H54 (cell line): ENCODE data around the gene CD36.
"Not testable (repeated sequence)": the region's sequence is repeated elsewhere in the genome, so short reads cannot be mapped to it uniquely, and the experiment has no call there.

ENCODE experiments used
- DNase-seq: peaks from one replicate; pipeline ENCODE4 v3.0.0; 2011; ENCODE audit warnings: low spot score, mixed read lengths; ENCODE audit not compliant: insufficient read length
- FAIRE-seq: peaks from 3 replicates; lab custom pipeline; 2011; peaks lifted over from hg19 to GRCh38; lab: Jason Lieb, UNC
- POLR2A ChIP-seq: IDR thresholded peaks from 2 replicates; pipeline ENCODE4 v1.6.1; 2011; ENCODE audit warnings: low read depth, mild to moderate bottlenecking, low read length

CD36 gene

GRCh38 chr7:80651471-80651870 lies 13.0 kb downstream of the CD36 start:
- no peak for DNase-seq
- FAIRE-seq: no peak
- TF ChIP-seq POLR2A: no peak

DNA sequence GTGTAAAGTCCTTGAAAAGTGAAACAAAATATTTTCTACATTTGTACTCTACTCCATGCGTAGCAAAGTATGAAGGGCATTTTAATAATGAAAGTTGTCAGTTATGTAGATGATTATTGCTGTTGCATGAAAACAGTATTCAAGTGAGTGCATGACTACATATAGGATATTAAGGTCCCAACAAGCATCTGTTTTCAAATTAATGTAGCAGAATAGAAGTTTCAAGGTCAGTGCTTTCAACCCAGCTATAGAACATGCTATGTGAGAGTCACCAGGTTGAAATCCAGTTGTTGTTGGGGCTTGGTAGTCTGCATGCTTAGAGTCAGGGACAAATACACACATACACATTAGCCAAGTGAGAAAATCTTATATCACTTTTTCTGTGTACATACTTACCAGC lies 14.8 kb downstream of the CD36 start:
- TF ChIP-seq POLR2A: no peak
- DNase-seq (no peak), FAIRE-seq (peak; percentile 52)

DNA sequence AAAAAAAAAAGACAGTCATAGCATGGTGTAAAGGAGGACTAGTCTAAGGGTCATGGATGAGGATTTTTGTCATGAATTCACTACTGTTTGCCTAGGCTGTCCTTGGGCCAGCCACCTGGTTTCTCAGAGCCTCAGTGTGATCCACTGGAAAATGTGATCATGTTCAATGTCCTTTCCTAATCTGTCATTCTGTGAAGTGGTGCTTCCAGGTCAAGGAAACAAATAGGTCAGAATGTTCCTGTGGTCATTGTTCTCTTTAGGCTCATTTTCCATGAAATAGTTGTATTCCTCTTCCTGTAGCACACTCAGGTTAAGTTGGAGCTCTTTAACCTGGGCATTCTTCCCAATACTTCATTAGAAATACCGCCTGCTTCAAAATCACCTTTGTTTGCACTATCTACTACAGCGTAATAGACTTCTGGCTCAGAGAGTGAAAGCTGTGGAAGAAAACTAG lies 16.5 kb downstream of the CD36 start:
- no peak for DNase-seq
- no peak for TF ChIP-seq POLR2A
- no peak for FAIRE-seq

DNA sequence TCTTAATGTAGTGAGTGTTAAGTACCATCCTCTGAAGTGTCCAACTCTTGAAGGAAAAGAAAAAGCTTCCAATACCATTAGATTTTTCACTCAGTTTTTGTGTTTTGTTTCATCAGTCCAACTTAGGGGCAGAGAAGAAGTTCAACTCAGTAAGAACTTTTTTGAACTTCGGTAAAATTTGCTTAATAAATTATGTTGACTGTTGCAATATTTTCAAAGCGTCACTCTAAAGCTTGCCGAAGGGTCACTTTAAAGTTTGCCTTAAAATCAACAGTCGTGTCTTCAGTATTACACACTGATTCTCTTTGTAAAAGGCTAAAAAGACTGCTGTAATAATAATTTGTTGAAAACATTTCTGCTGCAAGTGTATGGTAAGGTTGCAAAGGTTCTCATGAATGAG lies 17.6 kb downstream of the CD36 start:
- TF ChIP-seq POLR2A: no peak
- DNase-seq (no peak), FAIRE-seq (no peak)

- DNase-seq (no peak), FAIRE-seq (peak; percentile 86)
These were observed 20.9 kb downstream of the CD36 start for GRCh38 chr7:80659120-80660055.

GRCh38 chr7:80660939-80661338 lies 22.5 kb downstream of the CD36 start:
- DNase-seq (no peak), FAIRE-seq (peak; percentile 84)
- TF ChIP-seq POLR2A: no peak

More at GRCh38 chr7:80659120-80660055, 20.9 kb downstream of the CD36 start:
- no peak for TF ChIP-seq POLR2A

GRCh38 chr7:80661729-80662128 lies 23.3 kb downstream of the CD36 start:
- no peak for FAIRE-seq
- DNase-seq: no peak
- no peak for TF ChIP-seq POLR2A

DNA sequence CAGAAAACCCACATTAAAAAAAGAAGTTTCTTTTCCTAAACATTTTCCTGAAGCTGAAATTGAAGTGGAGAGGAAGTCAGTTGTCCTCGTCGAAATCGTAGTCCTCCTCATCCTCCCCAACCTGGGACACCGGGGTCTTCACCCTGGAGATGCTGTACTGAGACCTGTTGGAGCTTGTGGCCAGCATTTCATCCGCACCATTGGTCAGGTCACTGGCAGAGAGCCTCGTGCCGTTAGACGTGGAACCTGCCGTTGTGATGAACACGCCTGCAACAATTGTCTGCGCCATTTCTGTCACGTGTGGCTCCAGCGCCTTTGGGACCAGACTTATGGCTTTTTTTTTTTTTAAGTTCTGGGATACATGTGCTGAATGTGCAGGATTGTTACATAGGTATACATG lies 23.8 kb downstream of the CD36 start:
- DNase-seq: no peak
- TF ChIP-seq POLR2A: no peak
- no peak for FAIRE-seq

GRCh38 chr7:80665526-80665925 lies 27.1 kb downstream of the CD36 start:
- TF ChIP-seq POLR2A: no peak
- no peak for FAIRE-seq
- no peak for DNase-seq

DNA sequence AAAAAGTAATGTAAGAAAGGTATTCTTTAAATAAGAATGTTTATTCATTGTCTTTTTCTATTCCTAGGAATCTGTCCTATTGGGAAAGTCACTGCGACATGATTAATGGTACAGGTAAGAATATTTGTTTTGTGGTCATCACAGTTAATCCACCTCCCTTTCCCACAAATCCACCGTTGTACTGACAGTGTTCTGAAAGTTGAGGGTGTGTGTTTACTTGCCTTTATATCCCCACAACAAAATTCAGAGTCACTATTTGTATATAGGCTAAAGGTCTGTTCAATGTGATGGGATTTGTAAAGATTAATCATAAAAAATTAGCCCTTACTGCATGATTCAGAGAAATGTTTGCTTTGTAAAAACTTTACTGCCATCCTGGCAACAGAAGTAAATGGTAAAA lies 27.9 kb downstream of the CD36 start:
- DNase-seq: no peak
- TF ChIP-seq POLR2A: no peak
- no peak for FAIRE-seq

- not testable (repeated sequence) for DNase-seq, FAIRE-seq
These were observed 30.9 kb downstream of the CD36 start for GRCh38 chr7:80669367-80669766.

GRCh38 chr7:80671744-80672143 lies 33.3 kb downstream of the CD36 start:
- FAIRE-seq: peak; percentile 30
- no peak for TF ChIP-seq POLR2A
- DNase-seq: no peak

DNA sequence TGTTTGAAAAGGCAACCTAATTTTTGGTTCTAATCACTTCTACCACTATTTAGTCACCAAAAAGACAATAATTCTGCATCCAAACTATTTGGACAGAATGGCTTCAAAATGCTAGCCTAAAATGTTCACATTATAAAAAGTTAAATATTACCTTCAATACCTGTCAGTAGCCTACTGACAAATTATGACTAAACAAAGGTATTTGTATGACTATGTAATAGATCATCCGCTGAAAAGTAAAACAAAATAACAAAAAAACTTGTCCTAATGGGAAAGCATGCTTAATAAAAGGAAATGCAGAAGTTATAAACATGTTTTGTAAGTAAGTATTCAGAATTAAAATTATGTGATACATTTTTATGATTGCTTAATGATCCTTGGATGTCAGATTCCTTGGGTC lies 36.6 kb downstream of the CD36 start:
- DNase-seq (no peak), FAIRE-seq (no peak)
- TF ChIP-seq POLR2A: no peak

GRCh38 chr7:80676404-80676803 lies 38.0 kb downstream of the CD36 start:
- DNase-seq (no peak), FAIRE-seq (no peak)
- TF ChIP-seq POLR2A: no peak

DNA sequence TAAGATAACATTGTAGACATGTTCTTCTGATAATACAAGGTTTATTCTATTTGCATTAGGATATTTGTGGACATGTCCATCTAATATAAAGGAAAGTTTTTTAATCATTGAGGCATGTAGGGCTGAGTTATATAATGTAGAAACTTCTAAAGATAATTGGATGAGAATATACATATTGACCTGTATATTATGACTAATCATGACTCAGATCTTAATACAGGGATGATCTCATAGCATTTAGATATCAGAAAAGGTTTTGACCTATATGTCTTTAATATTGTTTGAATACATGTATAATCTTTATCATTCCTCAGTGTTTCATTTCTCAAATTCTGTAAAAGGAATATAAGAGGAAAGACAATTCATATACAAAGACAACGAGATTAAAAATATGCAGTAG lies 39.2 kb downstream of the CD36 start:
- no peak for TF ChIP-seq POLR2A
- no peak for DNase-seq
- FAIRE-seq: peak; percentile 11

- TF ChIP-seq POLR2A: no peak
- FAIRE-seq (no peak), DNase-seq (no peak)
These were observed 40.3 kb downstream of the CD36 start for GRCh38 chr7:80678707-80679106.
